GM19025 (cell line): Measurements from ENCODE around the gene ENPP1.
"Not testable (repeated sequence)": the region's sequence is repeated elsewhere in the genome, so short reads cannot be mapped to it uniquely, and the experiment has no call there.

Experiments used
- ATAC-seq: cut with Tn5 transposase; IDR thresholded peaks from one replicate; pipeline ENCODE4 v1.9.1; 2021; ENCODE audit warnings: mild to moderate bottlenecking, low read depth, moderate library complexity; ENCODE audit not compliant: unreplicated experiment

Gene ENPP1

DNA sequence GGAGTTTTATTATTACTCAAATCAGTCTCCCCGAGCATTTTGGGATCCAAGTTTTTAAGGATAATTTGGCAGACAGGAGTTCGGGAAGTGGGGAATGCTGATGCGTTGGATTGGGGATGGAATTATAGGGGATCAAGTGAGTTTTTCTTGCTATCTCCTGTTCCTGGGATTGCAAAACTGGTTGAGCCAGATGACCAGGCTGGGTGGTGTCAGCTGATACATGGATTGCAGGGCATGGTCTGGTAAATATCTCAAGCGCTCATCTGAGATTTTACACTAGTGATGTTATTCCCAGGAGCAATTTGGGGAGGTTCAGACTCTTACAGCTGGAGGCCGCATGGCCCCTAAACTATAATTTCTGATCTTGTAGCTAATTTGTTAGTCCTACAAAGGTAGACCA is 54.7 kb downstream of the ENPP1 start:
- ATAC-seq, result no peak

DNA sequence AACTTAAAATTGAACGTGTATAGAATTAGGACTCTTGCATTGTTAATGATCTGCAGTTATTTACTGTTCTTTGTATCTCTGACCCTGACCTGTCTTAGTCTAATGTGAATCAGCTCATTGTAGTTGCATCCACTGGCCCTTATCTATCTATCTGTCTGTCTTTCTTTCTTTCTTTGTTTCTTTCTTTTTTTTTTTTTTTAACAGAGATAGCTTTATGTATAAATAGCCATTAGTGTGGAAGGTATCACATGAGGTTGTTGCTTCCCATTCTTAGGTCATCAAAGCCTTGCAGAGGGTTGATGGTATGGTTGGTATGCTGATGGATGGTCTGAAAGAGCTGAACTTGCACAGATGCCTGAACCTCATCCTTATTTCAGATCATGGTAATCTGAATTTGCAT is 59.9 kb downstream of the ENPP1 start:
- ATAC-seq, result no peak

DNA sequence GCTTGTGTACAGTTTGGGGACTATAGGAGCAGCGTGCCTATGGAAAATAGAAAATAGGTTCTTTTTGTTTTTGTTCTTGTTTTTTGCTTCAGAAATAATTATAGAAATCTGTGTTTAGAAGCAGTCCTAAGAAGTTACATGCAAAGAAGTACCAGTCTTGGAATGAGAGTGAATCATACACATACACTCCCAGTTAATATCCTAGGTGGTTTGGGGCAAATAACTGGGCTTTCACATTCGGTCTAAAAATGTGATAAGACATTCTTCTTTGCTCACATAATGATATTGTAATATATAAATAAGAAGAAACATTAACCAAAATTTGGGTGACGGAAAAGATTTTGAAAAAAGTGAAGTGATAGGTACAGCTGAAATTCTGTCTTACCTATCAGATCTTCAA is 61.0 kb downstream of the ENPP1 start:
- no peak for ATAC-seq

DNA sequence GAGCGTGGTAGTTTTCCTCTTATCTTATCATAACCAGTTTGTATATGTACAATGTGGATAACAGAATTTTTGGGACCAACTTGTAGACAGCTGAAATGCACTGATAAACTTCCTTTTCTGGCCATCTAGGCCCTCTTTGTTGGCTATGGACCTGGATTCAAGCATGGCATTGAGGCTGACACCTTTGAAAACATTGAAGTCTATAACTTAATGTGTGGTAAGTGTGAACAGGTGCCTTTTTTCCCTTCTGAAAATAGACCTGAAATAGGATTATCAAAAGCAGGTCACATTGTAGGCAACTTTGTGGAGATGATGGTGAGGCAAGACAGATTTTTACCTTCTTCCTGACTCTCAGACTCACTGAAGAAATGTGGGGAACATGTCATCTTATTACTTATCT is 67.8 kb downstream of the ENPP1 start:
- no peak for ATAC-seq

DNA sequence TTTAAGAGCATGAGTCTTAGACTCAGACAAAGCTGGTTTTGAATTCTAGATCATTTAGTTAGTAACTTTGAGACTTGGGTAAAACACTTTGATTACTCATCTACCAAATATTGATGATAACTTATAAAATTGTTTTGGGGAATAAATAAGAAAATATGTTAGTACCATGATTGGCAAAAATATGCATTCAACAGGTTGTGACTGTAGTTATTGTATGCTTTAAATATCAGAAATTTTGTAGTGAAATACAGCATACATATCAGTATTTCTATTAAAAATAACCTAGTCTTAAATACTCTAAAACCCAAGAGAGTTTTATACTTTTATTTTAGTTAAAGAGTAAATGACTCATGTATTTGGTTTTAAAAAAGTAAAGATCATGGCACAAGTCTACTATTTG is 68.7 kb downstream of the ENPP1 start:
- no peak for ATAC-seq

DNA sequence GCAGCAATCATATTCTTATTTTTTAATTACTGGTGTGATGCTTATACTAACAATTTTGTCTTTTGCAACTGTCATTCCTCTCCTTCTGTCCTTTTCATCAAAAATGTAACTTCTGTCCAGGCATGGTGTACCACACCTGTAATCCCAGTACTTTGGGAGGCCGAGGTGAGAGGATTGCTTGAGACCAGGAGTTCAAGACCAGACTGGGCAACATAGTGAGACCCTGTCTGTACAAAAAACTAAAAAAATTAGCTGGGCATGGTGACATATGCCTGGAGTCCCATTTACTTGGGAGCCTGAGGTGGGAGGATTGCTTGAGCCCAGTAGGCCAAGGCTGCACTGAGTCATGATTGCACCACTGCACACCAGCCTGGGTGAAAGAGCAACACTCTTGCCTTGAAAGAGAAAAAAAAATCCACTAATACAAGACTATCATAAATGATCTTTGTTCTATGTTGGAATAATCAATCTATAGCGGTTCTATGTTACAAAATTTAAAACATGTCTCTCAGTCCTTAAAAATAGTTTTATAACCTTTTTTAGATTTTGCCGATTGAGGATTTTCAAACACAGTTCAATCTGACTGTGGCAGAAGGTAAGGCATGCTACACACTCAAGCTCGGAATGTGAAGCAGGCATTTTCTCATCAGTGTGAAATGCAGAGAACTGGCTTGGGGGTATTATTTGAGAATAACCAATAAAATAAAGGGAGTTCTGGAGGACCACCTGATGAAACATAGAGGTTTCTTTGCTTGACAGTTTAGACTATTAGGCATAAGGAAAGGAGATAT is 70.4 kb downstream of the ENPP1 start:
- no peak for ATAC-seq

DNA sequence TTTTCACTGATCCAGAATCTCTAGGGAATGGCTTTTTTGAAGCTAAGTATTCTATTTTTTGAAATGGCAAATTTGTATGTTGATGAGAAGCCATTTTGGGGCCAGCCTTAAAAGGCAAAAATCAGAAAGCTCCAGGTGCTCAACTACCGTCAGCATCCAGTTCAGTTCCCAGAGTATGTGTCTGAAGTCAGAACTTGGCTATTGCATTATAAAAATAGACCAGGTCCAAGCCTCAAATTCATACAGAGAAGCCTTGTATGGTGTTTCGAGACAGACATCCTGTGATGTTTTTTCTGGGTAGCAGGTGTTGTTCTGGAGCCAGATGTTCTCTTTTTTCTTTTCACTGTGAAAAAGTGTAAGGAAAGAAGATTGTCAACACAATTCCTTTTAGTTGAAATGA is 75.2 kb downstream of the ENPP1 start:
- no peak for ATAC-seq

DNA sequence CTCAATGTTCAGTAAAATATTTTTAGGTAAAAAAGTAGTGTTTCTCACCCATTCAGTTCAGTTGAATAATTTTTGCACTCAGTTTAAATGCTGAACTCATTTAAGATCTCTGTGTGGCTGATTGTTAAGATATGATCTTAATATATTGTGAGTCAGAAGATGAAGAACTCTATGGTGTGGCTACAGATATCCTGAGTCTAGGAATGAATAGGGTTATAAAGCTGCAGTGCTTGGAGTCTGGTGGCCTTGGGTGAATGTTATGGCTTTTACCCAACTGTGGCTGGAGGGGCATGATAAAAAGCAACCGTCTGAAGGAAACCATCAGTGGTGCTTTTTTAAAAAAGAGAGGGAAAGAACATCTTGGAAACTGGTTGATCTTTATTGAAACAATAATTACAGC is 77.4 kb downstream of the ENPP1 start:
- no peak for ATAC-seq

DNA sequence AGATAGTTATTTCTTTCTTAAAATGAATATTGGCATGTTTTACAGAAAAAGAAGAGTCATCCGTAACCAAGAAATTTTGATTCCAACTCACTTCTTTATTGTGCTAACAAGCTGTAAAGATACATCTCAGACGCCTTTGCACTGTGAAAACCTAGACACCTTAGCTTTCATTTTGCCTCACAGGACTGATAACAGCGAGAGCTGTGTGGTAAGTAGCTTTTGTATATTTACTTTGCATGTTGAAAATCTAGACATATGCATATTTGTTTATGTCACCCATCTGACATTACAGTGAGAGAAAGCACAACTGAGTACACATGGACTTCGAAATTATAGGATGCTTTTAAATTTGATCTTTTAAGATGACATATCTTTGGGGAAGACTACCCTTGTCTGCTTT is 78.7 kb downstream of the ENPP1 start:
- ATAC-seq, result no peak

DNA sequence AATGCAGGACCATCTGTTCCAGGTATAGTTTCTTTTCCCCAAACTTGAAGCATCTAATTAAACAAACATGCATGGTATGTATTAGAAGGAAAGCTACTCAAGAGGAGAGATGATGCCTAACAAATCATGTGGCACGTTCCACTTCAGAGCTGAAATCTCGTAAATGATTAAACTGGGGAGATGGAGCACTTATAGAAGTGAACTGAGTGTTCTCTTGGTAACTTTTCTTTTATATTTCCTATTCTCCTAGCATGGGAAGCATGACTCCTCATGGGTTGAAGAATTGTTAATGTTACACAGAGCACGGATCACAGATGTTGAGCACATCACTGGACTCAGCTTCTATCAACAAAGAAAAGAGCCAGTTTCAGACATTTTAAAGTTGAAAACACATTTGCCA is 82.3 kb downstream of the ENPP1 start:
- ATAC-seq, result no peak

DNA sequence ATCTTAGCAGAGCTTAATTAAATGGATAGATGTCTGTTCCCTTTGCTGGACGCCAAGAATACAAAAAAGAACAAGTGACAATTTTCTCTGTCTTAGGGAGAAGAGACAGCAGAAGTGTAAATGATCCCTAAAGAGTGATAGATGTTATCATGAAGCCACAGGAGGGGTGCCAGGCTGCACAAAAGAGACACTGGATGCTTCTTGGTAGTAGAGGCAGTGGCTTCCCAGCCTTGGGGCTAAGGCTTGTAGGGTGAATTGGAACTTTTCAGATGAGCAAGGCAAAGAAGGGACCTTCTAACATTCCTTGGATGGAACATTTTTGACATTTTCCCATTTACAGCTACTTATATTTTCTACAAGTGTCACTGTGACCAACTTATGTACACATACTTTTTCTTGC is 85.4 kb downstream of the ENPP1 start:
- no peak for ATAC-seq

DNA sequence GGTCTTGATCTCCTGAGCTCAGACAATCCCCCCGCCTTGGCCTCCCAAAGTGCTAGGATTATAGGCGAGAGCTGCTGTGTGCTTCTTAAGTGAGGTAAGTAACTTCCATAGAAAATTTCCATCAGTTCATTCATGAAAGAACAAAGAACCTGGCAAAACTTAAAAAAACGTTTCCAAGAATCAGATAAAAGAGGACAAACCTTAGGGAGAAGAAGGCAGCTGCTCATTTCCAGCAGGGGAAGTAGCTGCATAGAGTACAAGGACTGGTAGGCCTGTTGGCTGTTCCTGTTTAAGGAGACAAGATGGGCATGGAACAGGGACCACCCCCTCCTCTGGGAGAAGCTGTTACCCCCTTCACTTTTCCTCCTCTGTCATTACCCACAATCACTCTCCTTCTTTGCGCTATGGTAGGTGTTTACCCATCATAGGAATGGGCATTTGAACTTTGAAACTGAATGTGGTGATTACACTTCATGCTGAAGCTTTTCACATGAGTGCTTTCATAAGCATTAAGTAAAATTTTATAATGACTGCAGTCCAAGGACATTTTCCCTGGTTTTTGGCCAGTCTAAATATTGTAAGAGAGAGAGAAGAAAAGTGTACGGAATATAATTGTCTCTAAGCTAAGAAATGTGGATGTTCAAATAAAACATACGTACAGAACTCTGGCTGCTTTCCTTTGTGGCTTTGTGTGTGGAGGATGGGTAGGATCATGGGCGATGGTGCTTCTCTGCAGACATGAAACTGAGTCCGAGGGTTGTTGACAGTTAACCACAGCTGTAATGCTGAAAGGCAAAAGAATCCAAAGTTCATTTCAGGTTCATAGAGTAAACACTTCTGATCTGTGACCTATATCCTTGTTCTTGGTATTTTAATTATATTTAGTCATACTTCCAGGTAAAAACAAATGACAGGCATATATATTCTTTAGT is 86.9 kb downstream of the ENPP1 start:
- no peak for ATAC-seq

DNA sequence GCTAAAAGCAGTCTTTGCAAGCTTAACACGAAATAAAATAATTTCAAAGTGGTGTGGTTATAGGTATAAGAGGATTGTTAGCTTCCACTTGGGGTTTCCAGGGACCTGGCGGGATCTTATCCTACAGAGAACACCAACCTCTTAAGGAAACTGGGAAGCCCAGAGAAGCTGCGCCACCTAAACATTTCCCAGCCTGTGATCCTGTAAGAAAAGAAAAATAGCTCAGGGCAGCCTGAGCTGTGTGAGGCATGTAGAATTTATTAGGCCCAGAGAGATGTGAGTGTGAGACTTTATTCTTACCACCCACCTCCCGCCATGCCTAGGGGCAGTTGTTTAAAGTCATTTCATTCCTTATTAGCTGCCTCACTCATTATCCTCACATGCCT is 89.2 kb downstream of the ENPP1 start:
- no peak for ATAC-seq

DNA sequence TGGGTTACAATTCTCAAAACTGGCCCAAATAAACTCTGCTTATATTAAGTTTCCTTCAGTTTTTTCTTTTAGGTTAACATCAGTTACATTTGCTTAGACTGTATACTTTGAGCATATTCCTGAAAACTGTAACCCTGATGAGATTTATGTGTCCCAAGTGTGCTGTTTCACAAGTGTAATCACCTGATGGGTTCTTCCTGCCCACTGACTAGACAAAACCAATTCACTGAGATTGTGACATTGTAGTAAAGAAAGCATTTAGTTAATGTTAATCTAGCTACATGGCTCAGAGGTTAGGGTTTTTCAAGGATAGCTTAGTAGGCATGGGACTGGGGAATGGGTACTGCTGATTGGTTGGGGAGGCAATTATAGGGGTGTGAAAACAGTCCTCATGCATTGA is 89.8 kb downstream of the ENPP1 start:
- ATAC-seq, result no peak

DNA sequence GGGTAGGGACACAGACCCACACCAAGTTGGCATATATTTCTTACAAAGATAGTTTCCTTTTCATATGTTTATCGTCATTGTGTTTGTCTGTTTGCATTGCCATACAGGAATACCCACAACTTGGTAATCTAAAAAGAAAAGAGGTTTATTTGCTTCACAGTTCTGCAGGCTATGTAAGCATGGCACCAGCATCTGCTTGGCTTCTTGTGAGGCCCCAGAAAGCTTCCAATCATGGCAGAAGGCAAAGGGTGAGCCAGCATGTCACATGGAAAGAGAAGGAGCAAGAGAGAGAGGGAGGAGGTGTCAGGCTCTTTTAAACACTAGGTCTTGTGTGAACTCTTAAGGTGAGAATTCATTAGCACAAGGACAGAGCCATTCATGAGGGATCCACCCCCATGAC is 90.9 kb downstream of the ENPP1 start:
- no peak for ATAC-seq

DNA sequence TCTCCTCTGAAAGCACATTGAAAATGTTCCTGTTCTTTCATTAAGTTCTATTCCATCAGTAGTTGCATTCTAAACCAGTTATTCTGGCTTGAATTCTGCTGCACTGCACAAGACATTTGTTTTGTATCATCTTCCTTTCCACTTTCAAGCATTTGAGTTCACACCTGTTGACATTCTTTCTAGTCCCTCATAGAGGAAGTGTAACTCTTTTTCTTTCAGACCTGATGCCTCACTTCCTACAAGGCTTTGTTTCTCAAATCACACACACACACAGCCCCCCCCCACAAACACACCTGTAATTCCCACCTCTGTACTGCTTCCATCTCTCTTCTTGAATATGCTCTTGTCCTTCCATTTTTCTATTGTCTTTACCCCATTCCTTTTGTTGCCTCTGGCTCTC is 92.4 kb downstream of the ENPP1 start:
- ATAC-seq, result no peak

DNA sequence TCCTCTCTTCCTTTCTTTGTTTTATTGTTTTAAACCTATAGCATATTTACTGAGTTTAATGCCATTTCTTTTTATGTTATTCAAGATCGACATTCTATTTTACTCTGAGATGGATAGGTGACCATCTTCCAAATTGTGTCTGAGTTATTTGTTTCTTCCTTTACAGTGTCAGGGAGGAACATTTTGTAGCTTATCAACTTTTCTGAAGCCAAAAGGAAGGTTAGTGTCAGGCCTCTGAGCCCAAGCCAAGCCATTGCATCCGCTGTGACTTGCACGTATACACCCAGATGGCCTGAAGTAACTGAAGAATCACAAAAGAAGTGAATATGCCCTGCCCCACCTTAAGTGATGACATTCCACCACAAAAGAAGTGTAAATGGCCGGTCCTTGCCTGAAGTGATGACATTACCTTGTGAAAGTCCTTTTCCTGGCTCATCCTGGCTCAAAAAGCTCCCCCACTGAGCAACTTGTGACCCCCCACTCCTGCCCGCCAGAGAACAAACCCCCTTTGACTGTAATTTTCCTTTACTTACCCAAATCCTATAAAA is 93.6 kb downstream of the ENPP1 start:
- ATAC-seq, result not testable (repeated sequence)

DNA sequence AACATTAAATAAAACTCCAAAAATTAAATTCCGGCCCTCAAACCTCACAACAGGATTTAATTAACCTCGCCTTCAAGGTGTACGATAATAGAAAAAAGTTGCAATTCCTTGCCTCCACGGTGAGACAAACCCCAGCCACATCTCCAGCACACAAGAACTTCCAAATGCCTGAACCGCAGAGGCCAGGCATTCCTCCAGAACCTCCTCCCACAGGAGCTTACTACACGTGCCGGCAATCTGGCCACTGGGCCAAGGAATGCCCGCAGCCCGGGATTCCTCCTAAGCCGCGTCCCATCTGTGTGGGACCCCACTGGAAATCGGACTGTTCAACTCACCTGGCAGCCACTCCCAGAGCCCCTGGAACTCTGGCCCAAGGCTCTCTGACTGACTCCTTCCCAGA is 95.9 kb downstream of the ENPP1 start:
- not testable (repeated sequence) for ATAC-seq

DNA sequence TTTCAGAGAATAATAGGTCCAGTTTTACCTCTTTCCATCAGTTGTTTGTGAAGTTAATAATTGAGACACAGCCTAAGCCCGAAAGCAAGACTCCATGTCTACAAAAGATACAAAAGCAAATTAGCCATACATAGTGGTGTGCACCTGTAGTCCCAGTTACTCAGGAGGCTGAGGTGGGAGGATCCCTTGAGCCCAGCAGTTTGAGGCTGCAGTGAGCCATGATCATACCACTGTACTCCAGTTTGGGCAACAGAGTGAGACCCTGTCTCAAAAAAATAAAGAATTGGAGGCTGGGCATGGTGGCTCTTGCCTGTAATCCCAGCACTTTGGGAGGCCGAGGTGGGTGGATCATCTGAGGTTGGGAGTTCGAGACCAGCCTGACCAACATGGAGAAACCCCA is 101.0 kb downstream of the ENPP1 start:
- ATAC-seq, result not testable (repeated sequence)

DNA sequence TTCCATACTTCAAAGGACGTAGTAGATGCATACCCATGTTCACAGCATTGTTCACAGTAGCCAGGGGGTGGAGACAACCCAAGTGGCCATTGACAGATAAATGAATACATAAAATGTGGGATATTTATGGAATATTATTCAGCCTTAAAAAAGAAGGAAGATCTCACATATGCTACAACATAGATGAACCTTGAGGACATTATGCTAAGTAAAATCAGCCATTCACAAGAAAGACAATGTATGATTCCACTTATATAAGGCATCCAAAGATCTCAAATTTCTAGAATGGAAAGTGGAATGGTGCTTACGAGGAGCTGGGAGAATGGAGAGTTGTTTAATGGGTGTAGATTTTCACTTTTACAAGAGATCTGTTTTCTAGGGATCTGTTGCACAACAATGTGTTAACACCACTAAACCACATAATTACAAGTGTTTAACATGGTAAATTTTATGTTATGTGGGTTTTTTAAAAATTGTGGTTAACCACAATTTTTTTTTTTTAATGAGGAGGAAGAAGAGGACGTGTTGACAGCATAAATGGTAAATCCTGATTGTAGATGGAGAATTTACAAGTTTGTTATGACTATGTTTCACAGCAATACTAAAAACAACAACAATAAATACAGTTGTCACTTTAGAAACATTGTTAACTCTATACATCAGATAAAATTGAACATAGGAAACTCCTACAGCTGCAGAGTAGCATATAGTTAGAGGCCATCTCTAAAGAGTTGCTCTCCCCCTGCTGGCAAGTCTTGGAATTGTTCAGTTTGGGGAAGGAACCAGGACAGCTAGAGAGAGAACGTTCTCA is 101.8 kb downstream of the ENPP1 start:
- ATAC-seq, result peak; percentile 97

DNA sequence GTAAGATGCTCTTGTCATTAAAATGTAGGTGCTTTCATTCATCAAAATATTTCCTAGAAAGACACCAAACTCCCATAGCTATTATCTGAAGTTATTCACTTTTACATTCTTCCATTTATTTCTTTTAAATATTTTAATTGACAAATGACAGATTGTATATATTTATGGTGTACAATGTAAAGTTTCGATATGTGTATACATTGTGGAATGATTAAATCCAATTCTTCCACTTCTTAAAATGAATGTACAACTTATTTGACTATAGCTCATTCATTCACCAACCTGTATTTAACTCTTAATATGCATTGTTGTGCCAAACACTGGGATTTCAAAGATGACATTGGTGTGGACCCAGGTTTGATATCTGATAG is 102.4 kb downstream of the ENPP1 start:
- no peak for ATAC-seq
